Left lung (tissue), 10 donors: Measurements from ENCODE around the gene KHDC4. TPM values are rescaled to one million over a fixed set of nuclear protein-coding genes. Genes with fewer than 3 reads are reported as not detected.

ENCODE experiments used
- ATAC-seq: fragments of 200-7000 bp; cut with Tn5 transposase; one replicate; pipeline ENCODE4 v1.9.1; 2020; ENCODE audit warnings: moderate library complexity
- DNase-seq, 4 donors: peaks; one replicate each; pipeline ENCODE4 v3.0.0-alpha.2; 2013 to 2020
- H3K27ac ChIP-seq, 2 donors: fragments of 200-600 bp; sonication (generic) in 1 of 2; one replicate each; pipeline versions ENCODE4 v1.5.0 to v1.8.0; 2020 to 2021
- H3K27me3 ChIP-seq, 2 donors: fragments of 200-600 bp; sonication (generic) in 1 of 2; one replicate each; pipeline versions ENCODE4 v1.5.0 to v1.8.0; 2020 to 2021
- H3K36me3 ChIP-seq, 2 donors: fragments of 200-600 bp; sonication (generic) in 1 of 2; one replicate each; pipeline versions ENCODE4 v1.5.0 to v1.8.0; 2020 to 2021
- H3K4me1 ChIP-seq, 2 donors: fragments of 200-600 bp; one replicate each; pipeline ENCODE4 v1.8.0; 2021
- H3K4me3 ChIP-seq, 2 donors: fragments of 200-600 bp; sonication (generic) in 1 of 2; one replicate each; pipeline versions ENCODE4 v1.5.0 to v1.8.0; 2020 to 2021; ENCODE audit warnings: mild to moderate bottlenecking in 1 of 2
- H3K9me3 ChIP-seq, 2 donors: fragments of 200-600 bp; sonication (generic) in 1 of 2; one replicate each; pipeline versions ENCODE4 v1.5.0 to v1.8.0; 2020 to 2021
- CTCF ChIP-seq, 2 donors: fragments of 200-600 bp; sonication (generic) in 1 of 2; IDR thresholded peaks; one replicate each; pipeline versions ENCODE4 v1.5.0 to v1.8.0; 2021; ENCODE audit warnings: antibody characterized with exemption in 2 of 2
- intact Hi-C, 2 donors: fragments of 100-400 bp; cut with DNase I; formaldehyde crosslinking; loops; one replicate each; pipeline versions ENCODE4 v1.11.2 to v1.14.2; 2022
- polyA plus RNA-seq, 6 donors: library from polyadenylated mRNA; unstranded; fragments of 120-200 nt; gene quantifications; one replicate each; pipeline ENCODE4 v1.2.1, GENCODE V29; 2013; ENCODE audit not compliant: insufficient read length in 6 of 6
- total RNA-seq, 2 donors: library from RNA; stranded (reverse); fragmentation: NEBNext Ultra II Directional; extraction: Animal tissue kit (Norgen Biotek cat#: 25700); gene quantifications; one replicate each; pipeline ENCODE4 v1.2.1, GENCODE V29; 2021
- donor health status: DM: no; HTN: yes; CAD: no.
- donor health status: DM: no; HTN: no; CAD: no.

KHDC4 gene
- total and polyA plus RNA-seq, 8 donors, result 38.2 to 86.8 (median 72.6) TPM

DNA sequence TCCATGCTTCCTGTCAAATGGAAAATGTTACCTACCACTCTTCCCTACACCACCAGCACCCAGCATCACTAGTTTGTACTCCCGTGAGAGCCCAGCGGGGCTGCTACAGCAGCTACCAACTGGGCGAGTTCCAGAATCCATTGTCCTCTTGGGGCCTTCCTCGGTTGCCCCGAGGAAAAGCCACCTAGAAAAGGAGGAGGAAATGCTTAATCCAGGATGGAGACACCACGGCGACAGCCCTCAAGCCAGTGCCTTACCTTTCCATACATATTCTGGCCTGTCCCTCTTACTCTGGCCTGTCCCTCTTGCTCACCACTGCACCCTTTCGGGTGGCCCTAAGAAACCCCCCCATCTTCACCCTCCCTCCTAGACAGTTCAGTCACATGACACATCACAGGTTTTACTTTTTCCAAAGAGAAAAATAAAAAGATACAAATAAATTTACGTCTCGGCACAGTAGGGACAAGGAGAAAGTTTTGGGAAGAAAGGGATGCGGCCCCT is 23.5 kb downstream of the KHDC4 start:
- no peak for TF ChIP-seq CTCF (IDR thresholded peaks at IDR 0.05)
- Histone ChIP-seq H3K27me3 (no peaks in the 10 kb centered on the region), H3K9me3 (no peaks in the 10 kb centered on the region), H3K4me3 (peak overlapping the region; percentile 64 to 78), H3K36me3 (peaks cover 6 to 79% of the 10 kb centered on the region in 2 donors), H3K27ac (peak overlapping the region; percentile 88 to 92), H3K4me1 (peaks cover 4 to 30% of the 10 kb centered on the region in 2 donors)
- DNase-seq, result peak in 1 of 4 donors; percentile 40
- ATAC-seq, result peak; percentile 64
- intact Hi-C loops, result no loop called here

- no peaks in the 10 kb centered on the region for H3K27me3 ChIP-seq
- intact Hi-C loops, result no loop called here
- DNase-seq, result peak in 1 of 4 donors; percentile 50
- peaks cover 4 to 30% of the 10 kb centered on the region in 2 donors for H3K4me1 ChIP-seq
- H3K9me3 ChIP-seq, result no peaks in the 10 kb centered on the region
- peak; percentile 56 for ATAC-seq
- no peak for TF ChIP-seq CTCF (IDR thresholded peaks at IDR 0.05)
- H3K27ac ChIP-seq, result peak overlapping the region; percentile 88 to 92
- H3K36me3 ChIP-seq, result peaks cover 6 to 79% of the 10 kb centered on the region in 2 donors
- peak overlapping the region in 1 of 2 donors; percentile 78 for H3K4me3 ChIP-seq
Measured at GRCh38 chr1:155909894-155910293, 24.3 kb downstream of the KHDC4 start.

- Histone ChIP-seq H3K27ac (no peak overlapping the region), H3K4me3 (no peak overlapping the region), H3K9me3 (no peaks in the 10 kb centered on the region), H3K4me1 (peaks cover 1 to 6% of the 10 kb centered on the region in 2 donors), H3K36me3 (peaks cover 10 to 100% of the 10 kb centered on the region in 2 donors), H3K27me3 (no peaks in the 10 kb centered on the region)
- no peak for DNase-seq
- intact Hi-C loops, result no loop called here
- TF ChIP-seq CTCF (IDR thresholded peaks at IDR 0.05), result no peak
- ATAC-seq, result no peak
Measured at GRCh38 chr1:155904261-155904660, 30.0 kb downstream of the KHDC4 start.

DNA sequence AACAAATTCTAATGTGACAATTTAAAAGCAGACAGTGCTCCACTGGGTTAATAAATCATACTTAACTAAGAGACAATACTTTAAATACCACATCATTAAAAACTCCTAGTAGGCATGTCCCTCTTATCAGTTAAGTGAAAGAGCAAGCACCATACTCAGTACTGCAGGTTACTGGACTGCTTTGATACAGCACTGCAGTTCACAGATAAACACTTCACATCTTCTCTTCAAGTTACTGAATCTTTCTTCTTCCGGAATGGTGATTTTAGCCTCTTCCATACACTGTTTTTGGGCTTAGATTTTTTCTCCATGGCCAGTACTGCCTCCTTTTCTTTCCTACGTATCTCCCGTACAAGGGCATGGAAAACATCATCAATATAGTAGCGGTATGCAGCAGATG is 34.1 kb downstream of the KHDC4 start:
- ATAC-seq, result no peak
- H3K9me3 ChIP-seq, result no peaks in the 10 kb centered on the region
- H3K4me3 ChIP-seq, result no peak overlapping the region
- DNase-seq, result no peak
- H3K27ac ChIP-seq, result no peak overlapping the region
- no peak for TF ChIP-seq CTCF (IDR thresholded peaks at IDR 0.05)
- intact Hi-C loops, result no loop called here
- H3K36me3 ChIP-seq, result peaks cover 5 to 95% of the 10 kb centered on the region in 2 donors
- no peaks in the 10 kb centered on the region for H3K4me1 ChIP-seq
- no peaks in the 10 kb centered on the region for H3K27me3 ChIP-seq

DNA sequence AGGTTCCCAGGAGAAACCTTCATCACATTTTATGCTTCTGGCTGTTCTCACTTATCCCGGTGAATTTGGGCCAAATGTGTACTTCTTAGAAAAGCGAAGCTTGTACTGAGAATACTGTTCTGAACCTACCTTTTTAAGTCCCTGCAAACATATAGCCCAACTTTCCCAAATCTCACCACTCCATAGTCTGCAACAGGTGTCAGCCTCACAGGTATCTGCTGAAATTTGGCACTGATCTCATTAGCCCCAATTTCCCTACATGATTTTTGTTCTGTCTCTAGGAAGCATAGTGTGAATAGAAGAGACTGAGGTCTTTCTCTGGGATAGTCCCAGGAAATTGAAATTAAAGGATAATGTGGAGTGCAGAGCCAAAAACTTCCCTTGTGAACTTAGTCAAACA is 34.5 kb downstream of the KHDC4 start:
- ATAC-seq, result no peak
- intact Hi-C loops, result no loop called here
- Histone ChIP-seq H3K36me3 (peaks cover 5 to 90% of the 10 kb centered on the region in 2 donors), H3K27ac (no peak overlapping the region), H3K27me3 (no peaks in the 10 kb centered on the region), H3K4me3 (no peak overlapping the region), H3K9me3 (no peaks in the 10 kb centered on the region), H3K4me1 (no peaks in the 10 kb centered on the region)
- DNase-seq, result no peak
- TF ChIP-seq CTCF (IDR thresholded peaks at IDR 0.05), result no peak
